DMS153 treated with DMSO at 0.1 percent for 48 hours (cell line): ENCODE measurements around the gene DUS2.

Source experiments
- DNase-seq: peaks from one replicate; lab custom pipeline; 2025; ENCODE audit not compliant: unreplicated experiment; lab: John Stamatoyannopoulos, UW

DUS2 gene

GRCh38 chr16:68040506-68041288, 17.6 kb downstream of the DUS2 start:
- DNase-seq = peak; percentile 63

GRCh38 chr16:68041783-68042182, 18.7 kb downstream of the DUS2 start:
- no peak for DNase-seq

DNA sequence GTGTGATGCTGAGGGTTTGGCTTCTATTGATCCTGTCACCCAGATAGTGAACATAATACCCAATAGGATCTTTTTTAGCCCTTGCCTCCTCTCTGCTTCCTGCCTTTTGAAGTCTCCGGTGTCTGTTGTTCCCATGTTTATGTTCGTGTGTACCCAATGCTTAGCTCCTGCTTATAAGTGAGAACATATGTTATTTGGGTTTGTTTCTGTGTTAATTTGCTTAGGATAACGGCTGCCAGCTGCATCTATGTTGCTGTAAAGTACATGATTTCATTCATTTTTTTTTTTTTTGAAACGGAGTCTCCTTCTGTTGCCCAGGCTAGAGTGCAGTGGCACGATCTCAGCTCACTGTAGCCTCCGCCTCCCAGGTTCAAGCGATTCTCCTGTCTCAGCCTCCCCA, 23.0 kb downstream of the DUS2 start:
- no peak for DNase-seq

DNA sequence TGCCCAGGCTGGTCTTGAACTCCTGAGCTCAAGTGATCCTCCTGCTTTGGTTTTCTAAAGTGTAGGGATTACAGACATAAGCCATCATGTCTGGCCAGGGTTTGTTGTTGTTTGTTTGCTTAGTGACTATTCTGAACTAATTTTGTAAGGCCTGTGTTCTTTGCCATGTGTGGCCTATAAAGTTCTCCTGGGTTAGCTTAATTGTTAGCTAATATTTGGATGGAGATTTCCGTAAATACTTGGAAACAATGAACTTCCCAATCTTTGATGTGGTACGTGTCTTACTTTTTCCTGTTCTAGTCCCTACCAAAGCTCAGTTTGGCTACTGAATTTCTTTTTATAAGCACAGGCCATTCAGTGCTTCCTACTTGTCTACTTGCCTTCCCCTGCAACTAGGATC, 24.9 kb downstream of the DUS2 start:
- no peak for DNase-seq

- DNase-seq = no peak
Measured at GRCh38 chr16:68049449-68049848, 26.4 kb downstream of the DUS2 start.

DNA sequence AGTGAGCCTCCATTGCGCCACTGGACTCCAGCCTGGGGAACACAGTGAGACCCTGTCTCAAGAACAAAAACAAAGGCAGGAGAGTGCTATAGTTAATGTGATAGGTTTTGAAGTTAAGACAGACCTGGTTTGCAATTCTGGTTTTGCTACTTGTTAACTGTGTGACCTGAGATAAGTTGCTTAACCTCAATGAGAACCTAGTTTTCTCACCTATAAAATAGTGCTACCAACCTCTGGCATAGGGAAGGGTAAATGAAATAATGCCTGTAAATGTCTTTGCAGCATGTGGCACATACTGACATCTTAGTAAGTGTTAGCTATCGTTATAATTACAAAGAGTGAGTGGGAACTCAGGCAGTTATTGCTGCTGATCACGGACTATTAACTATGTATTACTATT, 32.3 kb downstream of the DUS2 start:
- no peak for DNase-seq

GRCh38 chr16:68059804-68060203, 36.7 kb downstream of the DUS2 start:
- no peak for DNase-seq

GRCh38 chr16:68061396-68061795, 38.3 kb downstream of the DUS2 start:
- no peak for DNase-seq

DNA sequence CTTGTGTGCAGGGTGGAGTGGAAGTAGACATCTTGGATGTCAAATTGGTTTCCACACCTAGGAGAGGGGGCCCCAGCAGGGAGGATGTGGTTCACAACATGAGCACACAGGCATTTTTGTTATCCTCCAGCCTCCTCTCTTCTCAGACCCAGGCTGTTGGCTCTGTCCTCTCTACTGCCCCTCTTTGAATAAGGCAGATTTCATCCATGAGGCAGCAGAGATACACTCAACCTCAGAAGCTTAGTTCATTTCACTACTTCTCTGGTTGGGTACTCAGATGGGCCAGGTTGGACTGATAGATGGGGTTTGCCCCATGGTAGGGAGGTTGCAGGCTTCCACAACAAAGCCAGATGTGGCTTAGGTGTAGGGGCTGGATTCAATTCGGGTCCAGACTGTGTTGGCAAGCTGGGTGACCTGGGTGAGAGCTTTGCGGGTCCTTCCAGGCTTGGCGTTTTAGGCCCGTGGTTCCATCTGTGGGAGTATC, 39.9 kb downstream of the DUS2 start:
- no peak for DNase-seq

DNA sequence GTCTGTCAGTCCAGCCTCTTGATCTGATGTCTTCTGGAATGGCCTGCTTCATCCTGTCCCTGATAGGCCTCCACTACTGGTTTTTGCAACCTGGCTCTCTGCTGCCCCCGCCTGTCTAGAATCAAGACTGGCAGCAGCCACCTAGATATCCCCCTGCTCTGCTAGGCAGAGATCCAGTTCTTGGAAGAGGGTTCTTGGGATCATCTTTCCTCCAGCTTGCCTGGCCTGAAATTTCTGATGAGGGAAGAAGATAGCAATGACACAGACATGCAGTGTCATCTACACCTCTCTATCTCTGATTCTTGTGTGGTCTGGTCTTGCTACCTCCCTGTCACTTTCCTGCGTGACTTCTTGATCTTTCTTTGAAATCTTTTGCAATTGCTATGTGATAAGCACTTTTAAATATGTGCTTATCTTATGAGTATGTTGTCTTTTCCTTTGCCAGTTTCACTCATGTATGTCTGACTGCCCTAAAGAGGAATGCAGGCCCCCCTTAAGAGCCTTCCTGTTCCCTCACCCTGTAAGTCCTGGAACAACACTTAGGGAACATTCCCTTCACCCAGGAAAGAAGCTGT, 41.8 kb downstream of the DUS2 start:
- DNase-seq = peak; percentile 26

DNA sequence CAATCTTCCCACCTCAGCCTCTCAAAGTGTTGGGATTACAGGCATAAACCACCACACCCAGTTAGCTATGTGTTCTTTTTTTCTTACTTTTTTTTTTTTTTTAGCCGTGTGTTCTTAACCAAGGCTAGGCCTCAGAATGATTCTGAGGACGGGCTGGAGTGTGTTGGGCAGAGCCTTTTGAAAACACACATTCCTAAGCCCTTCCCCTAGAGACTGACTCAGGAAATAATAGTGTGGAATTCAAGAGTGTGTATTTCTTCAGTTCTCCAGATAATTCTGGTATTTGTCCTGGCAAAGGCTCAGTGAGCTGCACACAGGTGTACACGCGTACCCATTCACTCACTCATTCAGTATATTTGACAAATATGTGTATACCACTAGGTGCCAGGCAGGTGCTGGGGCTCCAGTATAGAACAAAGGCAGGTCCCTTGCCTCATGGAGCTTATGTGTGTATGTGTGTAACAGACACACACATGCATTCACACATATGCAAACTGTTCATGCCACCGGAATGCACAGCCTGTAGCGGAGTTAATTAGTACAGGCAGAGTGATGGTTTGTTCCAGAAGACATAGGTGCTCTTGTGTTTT, 42.7 kb downstream of the DUS2 start:
- no peak for DNase-seq

GRCh38 chr16:68066763-68067162, 43.7 kb downstream of the DUS2 start:
- DNase-seq = no peak

GRCh38 chr16:68068926-68069325, 45.8 kb downstream of the DUS2 start:
- no peak for DNase-seq

DNA sequence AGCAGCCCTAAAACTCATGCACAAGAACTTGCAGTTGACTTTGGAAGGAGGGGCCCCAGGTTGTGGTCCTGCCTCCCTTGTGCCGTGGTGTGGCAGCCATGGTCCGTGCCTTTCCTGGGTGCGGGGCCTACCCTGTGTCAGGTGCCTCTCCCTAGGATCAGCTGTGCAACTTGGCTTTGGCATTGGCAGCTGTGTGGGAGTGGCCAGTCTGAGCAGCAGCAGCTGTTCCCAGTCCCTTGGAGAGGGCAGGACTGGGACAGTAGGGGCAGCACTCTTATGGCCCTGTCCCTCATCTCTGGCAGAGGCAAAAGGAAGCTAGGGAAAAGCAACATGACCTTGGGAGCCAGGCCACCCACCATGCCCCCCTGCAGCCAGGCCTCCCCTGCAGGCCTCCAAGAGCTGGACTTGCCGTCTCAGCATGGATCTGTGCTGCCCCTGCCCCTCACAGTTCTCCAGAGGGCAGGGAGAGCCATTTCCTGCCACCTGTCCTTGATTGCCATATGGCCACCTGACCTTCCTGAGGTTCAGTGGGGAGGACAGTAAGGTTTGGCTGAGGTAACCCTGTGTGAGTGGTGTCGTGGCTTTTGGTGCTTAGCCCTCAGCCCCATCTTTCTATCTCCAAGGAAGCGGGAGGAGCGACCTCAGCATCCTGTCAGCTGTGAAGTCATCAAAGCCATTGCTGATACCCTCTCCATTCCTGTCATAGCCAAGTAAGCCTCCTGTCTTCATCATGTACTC, 46.6 kb downstream of the DUS2 start:
- no peak for DNase-seq

- no peak for DNase-seq
Measured at GRCh38 chr16:68070249-68070730, 47.2 kb downstream of the DUS2 start.

DNA sequence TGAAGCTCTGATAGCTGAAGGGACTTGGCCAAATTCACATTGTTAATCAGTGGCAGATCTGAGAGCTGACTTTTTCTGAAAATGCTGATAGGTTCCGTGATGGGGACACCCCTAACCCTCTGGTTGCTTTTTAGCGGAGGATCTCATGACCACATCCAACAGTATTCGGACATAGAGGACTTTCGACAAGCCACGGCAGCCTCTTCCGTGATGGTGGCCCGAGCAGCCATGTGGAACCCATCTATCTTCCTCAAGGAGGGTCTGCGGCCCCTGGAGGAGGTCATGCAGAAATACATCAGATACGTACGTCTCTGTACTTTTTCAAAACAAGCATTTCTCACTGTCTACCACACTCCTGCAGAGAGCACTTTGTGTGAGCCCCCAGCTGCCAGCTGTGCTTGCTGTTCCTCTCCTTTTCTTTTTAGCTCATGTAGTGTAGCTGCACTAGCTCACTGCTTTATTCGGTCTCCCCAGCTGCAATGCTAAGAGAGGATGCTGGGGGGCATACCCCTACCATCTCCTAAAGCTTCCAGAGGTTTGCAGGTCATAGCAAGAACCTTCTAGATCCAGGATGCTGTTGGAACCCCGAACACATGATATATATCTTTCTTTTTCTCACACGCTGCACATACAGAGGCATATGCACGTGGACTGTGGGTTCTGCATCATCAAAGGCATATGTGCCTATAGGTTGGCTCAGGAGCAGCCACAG, 47.9 kb downstream of the DUS2 start:
- no peak for DNase-seq

- no peak for DNase-seq
Measured at GRCh38 chr16:68071518-68071901, 48.4 kb downstream of the DUS2 start.

GRCh38 chr16:68072038-68072695, 49.1 kb downstream of the DUS2 start:
- DNase-seq = no peak

DNA sequence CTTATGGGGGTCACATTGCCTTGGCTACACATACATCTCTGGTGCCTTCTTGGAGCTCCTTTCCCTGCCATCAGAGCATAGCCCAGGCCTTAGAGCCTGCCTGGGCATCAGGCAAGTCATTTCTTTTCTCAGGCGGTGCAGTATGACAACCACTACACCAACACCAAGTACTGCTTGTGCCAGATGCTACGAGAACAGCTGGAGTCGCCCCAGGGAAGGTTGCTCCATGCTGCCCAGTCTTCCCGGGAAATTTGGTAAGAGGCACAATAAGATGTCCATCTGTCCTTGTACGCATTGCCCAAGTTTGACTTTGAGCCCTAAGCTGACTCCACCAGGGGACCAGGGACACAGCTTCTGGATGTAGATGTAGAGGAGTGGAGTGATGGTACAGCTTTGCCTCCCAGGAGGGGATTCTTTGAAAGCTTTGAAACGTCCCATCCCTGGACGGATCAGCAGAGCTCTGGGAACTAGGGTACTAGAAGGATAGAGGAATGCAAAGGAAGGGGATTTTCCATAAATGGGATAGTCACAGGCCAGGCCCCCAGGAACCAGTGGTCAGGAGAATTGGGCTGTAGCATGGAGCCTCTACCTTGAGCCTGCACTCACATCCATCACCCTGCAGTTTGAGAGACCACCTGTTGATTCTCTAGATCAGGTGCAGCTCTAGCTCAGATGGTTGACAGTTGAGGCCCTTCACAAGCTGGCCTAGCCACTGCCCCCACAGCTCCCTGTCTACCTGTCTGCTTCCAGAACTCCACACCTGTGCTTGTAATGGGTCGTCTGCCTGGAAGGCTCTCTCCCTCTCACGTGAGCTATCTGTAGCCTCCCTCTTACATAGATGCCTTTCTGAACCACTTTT, 51.0 kb downstream of the DUS2 start:
- DNase-seq = no peak
